ENCODE measurements around the gene JUND. TPM values are rescaled to one million over a fixed set of nuclear protein-coding genes. Genes with fewer than 3 reads are reported as not detected.

The JUND gene
- total and polyA plus RNA-seq, 2 of the 8 experiments (the other 6 are each of a cell fraction or from before 2014, with no cell fraction given): 54.0 to 77.5 TPM

DNA sequence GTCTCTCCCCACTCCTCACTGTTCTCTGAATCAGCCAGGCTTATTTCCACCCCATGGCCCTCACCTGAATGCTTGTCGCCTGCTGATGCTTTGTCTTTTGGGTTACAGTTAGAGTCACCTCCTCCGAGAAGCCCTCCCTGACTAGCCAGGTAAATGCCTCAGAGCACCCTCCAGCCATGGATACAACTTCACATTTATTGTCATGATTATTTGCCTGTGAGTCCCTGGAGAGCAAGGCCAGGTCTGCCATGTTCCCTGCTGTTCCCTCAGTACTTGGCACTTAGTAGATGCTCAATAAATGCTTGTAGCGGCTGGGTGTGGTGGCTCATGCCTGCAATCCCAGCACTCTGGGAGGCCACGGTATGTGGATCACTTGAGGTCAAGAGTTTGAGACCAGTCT is 51.5 kb downstream of the JUND start:
- peak overlapping the region; percentile 18; the same call in 1 of the 2 replicates for H2BK5ac ChIP-seq (ENCODE audit: low read depth, low read length)
- no peak overlapping the region for H2BK15ac ChIP-seq (ENCODE audit: low read length)
- no peak overlapping the region for H3K23ac ChIP-seq (ENCODE audit: insufficient read length)
- DNase-seq (ENCODE audit: low read depth in 1 of 2, low spot score in 2 of 2): no peak
- H2BK20ac ChIP-seq (ENCODE audit: low read length): no peak overlapping the region; the same call in 1 of the 2 replicates
- peaks cover 6 to 27% (median 23%) of the 10 kb centered on the region in 4 experiments for H3K4me1 ChIP-seq (replicated peaks in 1 of 4; ENCODE audit: control insufficient read depth in 3 of 4, insufficient read depth in 4 of 4, low read length in 3 of 4)
- no peaks in the 10 kb centered on the region for H3K79me1 ChIP-seq (ENCODE audit: low read depth, low read length)
- H3K9me3 ChIP-seq (ENCODE audit: insufficient read depth in 2 of 2, low read depth in 1 of 2, low read length in 1 of 2): no peaks in the 10 kb centered on the region
- ChIA-PET POLR2A (ENCODE audit: partially characterized antibody) (interaction anchor here (0.7 to 4.4 kb wide), 3 partner anchors 19 to 51 kb away, joined by 3 to 43 read pairs (median 10); partner anchors contain the start of gene JUND), CTCF (ENCODE audit: partially characterized antibody) (interaction anchor here (0.6 to 10.1 kb wide), 9 partner anchors 10 to 523 kb away, joined by 3 to 140 read pairs (median 18); partner anchors contain the start of gene RAB3A)
- H3K4me2 ChIP-seq (ENCODE audit: insufficient read depth in 1 of 2, low read depth in 2 of 2, low read length in 2 of 2): no peak overlapping the region; a peak in 1 of 4 replicates
- peaks cover 12% of the 10 kb centered on the region for H3K23me2 ChIP-seq (ENCODE audit: low read depth, low read length)
- no peaks in the 10 kb centered on the region for H4K20me1 ChIP-seq (replicated peaks in 1 of 2; ENCODE audit: control insufficient read depth in 1 of 2, insufficient read depth in 2 of 2, low read length in 2 of 2)
- H3K4me3 ChIP-seq (ENCODE audit: extremely low read depth in 1 of 4, insufficient read depth in 2 of 4, low read depth in 3 of 4, low read length in 4 of 4): no peak overlapping the region
- no peak overlapping the region for H2AK5ac ChIP-seq (ENCODE audit: low read depth, low read length)
- no peak overlapping the region for H2BK120ac ChIP-seq (replicated peaks; ENCODE audit: low read depth, low read length)
- H4K91ac ChIP-seq (replicated peaks; ENCODE audit: insufficient read length, low read length): peak overlapping the region; percentile 25
- H4K8ac ChIP-seq (ENCODE audit: extremely low read depth, insufficient read depth, low read length): no peak overlapping the region
- peaks cover 10 to 21% (median 16%) of the 10 kb centered on the region in 4 experiments for H3K27me3 ChIP-seq (replicated peaks in 1 of 4; ENCODE audit: control insufficient read depth in 3 of 4, extremely low read depth in 1 of 4, insufficient read depth in 3 of 4, low read length in 3 of 4)
- 56% methylated on average over 4 of the region's 4 CpGs; no CpG with 5 or more reads in 1 of the 2 experiments for WGBS, 2 experiments (ENCODE audit: extremely low coverage in 1 of 2, insufficient coverage in 1 of 2, insufficient read length in 1 of 2, insufficient replicate concordance in 2 of 2, low coverage in 1 of 2, low lambda C conversion rate in 2 of 2, missing lambda C conversion rate in 1 of 2)
- H3K56ac ChIP-seq (replicated peaks; ENCODE audit: insufficient read length, low read depth, low read length): no peak overlapping the region
- no peak overlapping the region for H3K18ac ChIP-seq (ENCODE audit: extremely low read depth, low read length)
- FAIRE-seq: no peak
- no peak overlapping the region for H3K27ac ChIP-seq (ENCODE audit: low read depth, low read length)
- no peaks in the 10 kb centered on the region for H3K36me3 ChIP-seq (ENCODE audit: control insufficient read depth in 2 of 4, insufficient read depth in 4 of 4, low read length in 3 of 4)
- no peak overlapping the region for H3K9ac ChIP-seq (replicated peaks in 1 of 4; ENCODE audit: extremely low read depth in 1 of 4, low read depth in 3 of 4, low read length in 3 of 4)
- no peak overlapping the region for H2BK12ac ChIP-seq (ENCODE audit: low read depth, low read length)
- H3K79me2 ChIP-seq (ENCODE audit: control insufficient read depth in 1 of 2, insufficient read depth in 2 of 2, low read length in 2 of 2): no peaks in the 10 kb centered on the region
- H3K14ac ChIP-seq (ENCODE audit: insufficient read length): no peak overlapping the region
- no peak overlapping the region for H3K4ac ChIP-seq (replicated peaks; ENCODE audit: insufficient read length, low read depth, low read length)
- H4K5ac ChIP-seq (ENCODE audit: insufficient read length, low read depth, low read length): no peak overlapping the region
- no peak overlapping the region for H2AFZ ChIP-seq (ENCODE audit: low read length)

Measured in H1 (cell line).